ENCODE results near the gene SRPRB.

The SRPRB gene

GRCh38 chr3:133836497-133837158 is 31.0 kb downstream of the SRPRB start:
- CTCF ChIA-PET = no interaction called here
- DNase-seq (ENCODE audit: extremely low spot score) = no peak

GRCh38 chr3:133837487-133838295 is 32.1 kb downstream of the SRPRB start:
- no peak for DNase-seq (ENCODE audit: extremely low spot score)
- TF ChIP-seq ELF4 (IDR thresholded peaks at IDR 0.05) (no peak), TARDBP (IDR thresholded peaks at IDR 0.05) (no peak), LEF1 (IDR thresholded peaks at IDR 0.05; ENCODE audit: borderline replicate concordance) (no peak), ZNF384 (IDR thresholded peaks at IDR 0.05) (no peak), L3MBTL2 (conservative IDR thresholded peaks at IDR 0.05) (no peak), SP1 (IDR thresholded peaks at IDR 0.05) (no peak), SUZ12 (IDR thresholded peaks at IDR 0.05) (no peak), FOXM1 (IDR thresholded peaks at IDR 0.05; ENCODE audit: borderline replicate concordance) (no peak), FOXA1 (IDR thresholded peaks at IDR 0.05) (no peak), BHLHE40 (IDR thresholded peaks at IDR 0.05; ENCODE audit: borderline replicate concordance) (no peak), CTBP1 (IDR thresholded peaks at IDR 0.05; ENCODE audit: borderline replicate concordance) (no peak), ARNT (IDR thresholded peaks at IDR 0.05) (no peak), HDGF (IDR thresholded peaks at IDR 0.05; ENCODE audit: borderline replicate concordance) (no peak), NFRKB (IDR thresholded peaks at IDR 0.05) (no peak), FOXK2 (IDR thresholded peaks at IDR 0.05) (no peak), PKNOX1 (IDR thresholded peaks at IDR 0.05) (no peak)
- CTCF ChIA-PET = no interaction called here
- POLR2A ChIA-PET = no interaction called here

More at GRCh38 chr3:133836497-133837158, 31.0 kb downstream of the SRPRB start:
- POLR2A ChIA-PET = no interaction called here
- TF ChIP-seq ELF4 (IDR thresholded peaks at IDR 0.05) (no peak), SUZ12 (IDR thresholded peaks at IDR 0.05) (no peak), FOXA1 (IDR thresholded peaks at IDR 0.05) (no peak)

GRCh38 chr3:133838296-133838789 is 32.7 kb downstream of the SRPRB start:
- TF ChIP-seq BHLHE40 (IDR thresholded peaks at IDR 0.05; ENCODE audit: borderline replicate concordance) (no peak), TARDBP (IDR thresholded peaks at IDR 0.05) (no peak), CTBP1 (IDR thresholded peaks at IDR 0.05; ENCODE audit: borderline replicate concordance) (no peak), SUZ12 (IDR thresholded peaks at IDR 0.05) (no peak), ARNT (IDR thresholded peaks at IDR 0.05) (no peak), FOXK2 (IDR thresholded peaks at IDR 0.05) (no peak), FOXM1 (IDR thresholded peaks at IDR 0.05; ENCODE audit: borderline replicate concordance) (no peak), ZNF384 (IDR thresholded peaks at IDR 0.05) (no peak), L3MBTL2 (conservative IDR thresholded peaks at IDR 0.05) (no peak), HDGF (IDR thresholded peaks at IDR 0.05; ENCODE audit: borderline replicate concordance) (no peak), NFRKB (IDR thresholded peaks at IDR 0.05) (no peak)
- CTCF ChIA-PET = no interaction called here

GRCh38 chr3:133838916-133839800 is 33.5 kb downstream of the SRPRB start:
- no peak for DNase-seq (ENCODE audit: extremely low spot score)
- POLR2A ChIA-PET = no interaction called here
- CTCF ChIA-PET = no interaction called here
- no peak for TF ChIP-seq L3MBTL2 (conservative IDR thresholded peaks at IDR 0.05)
- TF ChIP-seq SUZ12 (IDR thresholded peaks at IDR 0.05) = no peak
- no peak for TF ChIP-seq FOXK2 (IDR thresholded peaks at IDR 0.05)
- no peak for TF ChIP-seq CTBP1 (IDR thresholded peaks at IDR 0.05; ENCODE audit: borderline replicate concordance)
- no peak for TF ChIP-seq SP1 (IDR thresholded peaks at IDR 0.05)
- no peak for TF ChIP-seq FOXA1 (IDR thresholded peaks at IDR 0.05)
- TF ChIP-seq ZNF384 (IDR thresholded peaks at IDR 0.05) = no peak
- TF ChIP-seq LEF1 (IDR thresholded peaks at IDR 0.05; ENCODE audit: borderline replicate concordance) = no peak
- TF ChIP-seq HDGF (IDR thresholded peaks at IDR 0.05; ENCODE audit: borderline replicate concordance) = no peak
- no peak for TF ChIP-seq TARDBP (IDR thresholded peaks at IDR 0.05)
- TF ChIP-seq PKNOX1 (IDR thresholded peaks at IDR 0.05) = no peak
- TF ChIP-seq BHLHE40 (IDR thresholded peaks at IDR 0.05; ENCODE audit: borderline replicate concordance) = no peak
- TF ChIP-seq ARNT (IDR thresholded peaks at IDR 0.05) = no peak

More at GRCh38 chr3:133838296-133838789, 32.7 kb downstream of the SRPRB start:
- DNase-seq (ENCODE audit: extremely low spot score) = no peak
- POLR2A ChIA-PET = no interaction called here

GRCh38 chr3:133840055-133840737 is 34.6 kb downstream of the SRPRB start:
- ChIA-PET POLR2A (no interaction called here), CTCF (no interaction called here)
- no peak for TF ChIP-seq HDGF (IDR thresholded peaks at IDR 0.05; ENCODE audit: borderline replicate concordance)
- no peak for TF ChIP-seq ELF4 (IDR thresholded peaks at IDR 0.05)
- TF ChIP-seq BHLHE40 (IDR thresholded peaks at IDR 0.05; ENCODE audit: borderline replicate concordance) = no peak
- TF ChIP-seq TARDBP (IDR thresholded peaks at IDR 0.05) = no peak
- no peak for TF ChIP-seq FOXM1 (IDR thresholded peaks at IDR 0.05; ENCODE audit: borderline replicate concordance)
- TF ChIP-seq FOXA1 (IDR thresholded peaks at IDR 0.05) = no peak
- TF ChIP-seq CTBP1 (IDR thresholded peaks at IDR 0.05; ENCODE audit: borderline replicate concordance) = no peak
- no peak for TF ChIP-seq SUZ12 (IDR thresholded peaks at IDR 0.05)
- no peak for TF ChIP-seq L3MBTL2 (conservative IDR thresholded peaks at IDR 0.05)
- no peak for TF ChIP-seq ARNT (IDR thresholded peaks at IDR 0.05)
- no peak for DNase-seq (ENCODE audit: extremely low spot score)
